Kasumi-1 (cell line): ENCODE measurements around the gene AHSG.

ENCODE experiments used
- DNase-seq, 2 experiments: peaks; one replicate each; lab custom pipeline; 2025; lab: John Stamatoyannopoulos, UW

AHSG gene

GRCh38 chr3:186640473-186640818 lies 27.6 kb downstream of the AHSG start:
- DNase-seq: no peak

- no peak for DNase-seq
Measured at GRCh38 chr3:186640929-186641328, 28.1 kb downstream of the AHSG start.

DNA sequence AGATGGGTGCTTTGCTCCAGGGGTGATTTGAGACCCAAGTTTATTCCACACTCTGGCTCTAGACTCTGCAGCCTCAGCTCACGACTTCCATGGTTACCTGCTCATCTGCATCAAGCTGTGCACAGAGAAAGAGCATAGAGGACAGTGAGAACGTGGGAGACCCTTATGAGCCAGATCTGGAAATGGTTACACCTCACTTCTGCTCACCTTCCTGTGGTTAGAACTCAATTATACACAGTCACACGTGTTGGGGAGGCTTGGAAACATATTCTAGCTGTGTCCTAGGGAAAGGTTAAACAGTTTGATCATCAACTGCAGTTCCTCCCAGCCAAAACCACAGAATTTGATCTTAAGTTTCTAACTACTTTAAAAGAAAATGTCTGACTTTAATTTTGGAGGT lies 29.2 kb downstream of the AHSG start:
- no peak for DNase-seq

DNA sequence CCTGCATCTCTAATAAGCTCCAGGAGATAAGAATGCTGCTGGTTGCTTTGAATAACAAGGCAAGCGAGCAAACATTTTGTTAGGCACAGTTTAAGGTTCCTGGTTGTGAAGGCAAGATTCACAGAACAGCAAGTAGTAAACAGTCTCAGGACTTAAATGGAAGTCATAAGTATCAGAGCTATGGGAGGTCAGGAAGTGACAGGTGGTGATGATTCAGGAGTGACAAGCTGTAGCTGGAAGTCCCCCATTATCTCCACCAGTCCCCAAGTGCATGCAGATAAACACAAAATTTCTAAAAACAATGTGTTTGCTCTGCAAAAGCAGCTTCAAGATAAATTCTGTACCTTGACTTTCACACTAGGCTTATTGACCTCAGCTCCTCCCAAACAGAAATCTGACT lies 30.6 kb downstream of the AHSG start:
- DNase-seq: no peak

GRCh38 chr3:186644683-186645082 lies 31.8 kb downstream of the AHSG start:
- no peak for DNase-seq

- DNase-seq: no peak
Measured at GRCh38 chr3:186646106-186646505, 33.2 kb downstream of the AHSG start.

GRCh38 chr3:186646841-186647240 lies 34.0 kb downstream of the AHSG start:
- no peak for DNase-seq

DNA sequence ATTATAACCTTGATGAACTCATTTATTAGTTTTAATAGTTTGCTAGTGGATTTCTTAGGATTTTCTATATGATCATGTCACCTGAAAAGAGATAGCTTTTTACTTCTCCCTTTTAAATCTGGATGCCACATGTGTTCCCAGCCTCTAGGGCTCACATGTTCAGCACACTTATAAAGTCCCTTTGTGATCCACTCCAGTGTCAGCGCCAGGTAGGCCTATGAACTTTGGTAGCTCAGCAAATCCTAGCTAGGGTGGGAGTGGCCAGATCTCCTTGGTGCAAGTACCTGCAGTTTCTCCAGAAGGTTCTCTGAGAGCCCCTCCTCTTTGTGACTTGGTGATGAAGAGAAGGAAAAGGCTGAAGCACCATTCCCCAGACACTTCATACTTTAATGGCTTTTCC lies 36.0 kb downstream of the AHSG start:
- no peak for DNase-seq

DNA sequence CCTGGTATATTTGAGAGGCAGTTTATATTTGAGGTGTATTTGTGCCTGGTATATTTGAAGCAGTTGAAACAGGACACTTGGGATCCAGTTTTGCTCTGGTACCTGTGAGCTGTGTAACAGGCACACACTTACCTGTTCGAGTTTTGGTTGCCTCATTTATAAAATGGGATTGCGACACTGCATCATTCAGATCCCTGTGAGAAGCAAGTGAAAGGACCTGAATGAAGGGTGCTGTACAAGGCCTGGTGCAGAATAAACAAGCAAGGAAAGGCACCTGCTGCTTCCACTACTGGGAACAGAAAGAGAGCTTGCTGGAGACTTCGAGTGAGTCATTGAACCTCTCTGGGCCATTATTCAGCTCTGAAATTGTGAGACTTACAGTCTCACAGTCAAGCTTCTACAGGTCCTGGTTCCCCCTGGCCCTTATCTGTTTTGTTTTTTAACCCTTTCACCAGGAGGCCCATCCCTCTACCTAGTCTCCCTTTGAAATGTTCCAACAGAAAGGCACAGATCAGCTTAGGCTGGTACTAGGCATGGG lies 38.9 kb downstream of the AHSG start:
- DNase-seq: no peak

- peak in 1 of 2 experiments; percentile 4 for DNase-seq
Measured at GRCh38 chr3:186653080-186653707, 40.3 kb downstream of the AHSG start.

GRCh38 chr3:186653984-186654383 lies 41.1 kb downstream of the AHSG start:
- no peak for DNase-seq

DNA sequence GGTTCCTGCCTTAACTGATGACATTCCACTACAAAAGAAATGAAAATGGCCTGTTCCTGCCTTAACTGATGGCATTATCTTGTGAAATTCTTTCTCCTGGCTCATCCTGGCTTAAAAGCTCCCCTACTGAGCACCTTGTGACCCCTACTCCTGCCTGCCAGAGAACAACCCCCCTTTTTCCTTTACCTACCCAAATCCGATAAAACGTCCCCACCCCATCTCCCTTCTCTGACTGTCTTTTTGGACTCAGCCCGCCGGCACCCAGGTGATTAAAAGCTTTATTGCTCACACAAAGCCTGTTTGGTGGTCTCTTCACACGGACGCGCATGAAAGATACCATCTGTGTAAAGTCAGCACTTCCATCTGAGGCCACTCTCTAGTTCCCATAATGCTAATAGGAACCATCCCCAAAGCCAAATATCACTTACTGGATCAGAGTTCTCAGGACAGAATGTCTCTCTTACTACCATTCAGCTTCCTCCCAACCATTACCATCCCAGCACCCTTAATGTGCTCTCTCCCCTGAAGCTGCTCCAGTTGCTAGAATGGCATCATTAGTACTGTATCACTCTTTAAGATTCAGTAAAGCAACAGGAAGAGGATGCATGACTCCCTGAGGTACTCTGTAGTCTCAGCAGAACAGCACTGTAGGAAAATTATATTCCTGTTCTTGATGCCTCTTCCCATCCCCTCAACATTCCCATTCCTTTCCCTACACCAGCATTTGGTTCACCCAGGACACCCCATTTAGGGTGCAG lies 50.7 kb downstream of the AHSG start:
- no peak for DNase-seq

DNA sequence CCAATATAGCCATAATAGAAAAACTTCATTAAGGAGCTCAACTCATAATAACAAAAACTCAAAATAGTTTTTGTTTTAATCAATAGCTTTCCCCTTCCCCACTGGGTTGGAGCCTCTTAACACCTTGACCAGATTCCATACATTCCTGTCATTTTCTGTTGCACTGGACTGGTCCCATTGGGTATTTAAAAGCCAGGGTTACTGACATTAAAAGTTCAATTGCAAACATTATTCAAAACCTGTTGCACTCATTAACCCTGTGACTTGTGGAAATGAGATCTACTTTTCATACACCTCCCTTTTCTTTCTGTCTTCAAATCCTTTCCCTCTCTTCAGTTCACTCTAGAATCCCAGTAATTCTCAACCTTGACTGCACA lies 51.2 kb downstream of the AHSG start:
- DNase-seq: no peak

- no peak for DNase-seq
Measured at GRCh38 chr3:186664506-186664905, 51.6 kb downstream of the AHSG start.

GRCh38 chr3:186665625-186666188 lies 52.8 kb downstream of the AHSG start, which contains the start of gene HRG:
HRG (plus strand) TSS chr3:186666014; CDS start chr3:186666032, 18 bp downstream.
- DNase-seq: no peak

DNA sequence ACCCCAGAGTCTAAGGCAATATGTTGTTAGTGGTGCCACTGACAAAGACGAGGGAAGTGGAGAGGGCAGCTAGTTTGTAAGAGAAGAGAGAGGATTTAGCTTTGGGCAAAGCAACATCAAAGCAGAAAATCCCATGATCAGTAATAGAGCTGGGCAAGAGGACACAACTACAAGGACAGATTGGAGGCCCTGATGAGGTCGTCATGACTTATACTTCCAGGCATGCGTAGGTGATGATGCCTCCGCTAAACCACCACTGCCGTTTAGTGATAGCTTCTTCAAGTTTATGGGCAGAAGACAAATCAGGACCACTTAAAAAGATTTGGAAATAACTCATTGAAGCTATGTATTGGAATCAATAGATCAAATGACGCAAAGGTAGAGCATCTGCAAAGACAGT lies 55.6 kb downstream of the AHSG start:
- DNase-seq: no peak

- DNase-seq: no peak
Measured at GRCh38 chr3:186669378-186670084, 56.7 kb downstream of the AHSG start.

DNA sequence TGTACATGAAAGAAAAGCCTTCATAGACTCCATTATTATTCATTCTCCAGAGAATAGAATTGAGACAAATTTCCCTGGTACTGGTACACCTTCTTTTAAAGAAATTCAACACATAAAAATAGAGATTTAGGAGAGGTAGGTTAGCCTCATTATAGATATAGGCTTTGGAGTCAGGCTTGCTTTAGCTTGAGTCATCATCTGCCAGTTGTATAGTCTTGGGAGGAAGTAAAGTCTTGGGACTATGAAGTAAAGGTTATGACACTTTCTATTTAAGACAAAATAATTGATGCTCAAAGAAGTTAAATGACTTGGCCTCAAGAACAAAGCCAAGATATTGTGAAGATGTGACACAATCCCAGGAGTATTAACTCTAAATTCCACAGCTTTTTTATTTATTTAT lies 57.3 kb downstream of the AHSG start:
- no peak for DNase-seq
